Left ventricle myocardium inferior (tissue), 1 donor: ENCODE results near the gene ARHGAP26. TPM values are rescaled to one million over a fixed set of nuclear protein-coding genes. Genes with fewer than 3 reads are reported as not detected.
A peak's percentile ranks its signal among the peaks of the same experiment; 100 is the strongest.

ENCODE experiments used
- DNase-seq: peaks from one replicate; pipeline ENCODE4 v3.0.0-alpha.2; 2020
- H3K27ac ChIP-seq: fragments of 200-600 bp; replicated peaks from 2 replicates; pipeline ENCODE4 v1.8.0; 2021
- H3K27me3 ChIP-seq: fragments of 200-600 bp; 2 replicates; pipeline ENCODE4 v1.8.0; 2021; ENCODE audit warnings: low read depth
- H3K36me3 ChIP-seq: fragments of 200-600 bp; 2 replicates; pipeline ENCODE4 v1.8.0; 2021
- H3K4me1 ChIP-seq: fragments of 200-600 bp; 2 replicates; pipeline ENCODE4 v1.8.0; 2021
- H3K4me3 ChIP-seq: fragments of 200-600 bp; 2 replicates; pipeline ENCODE4 v1.8.0; 2021; ENCODE audit warnings: mild to moderate bottlenecking, moderate library complexity
- H3K9me3 ChIP-seq: fragments of 200-600 bp; replicated peaks from 2 replicates; pipeline ENCODE4 v1.8.0; 2021
- intact Hi-C: fragments of 100-400 bp; cut with micrococcal nuclease; formaldehyde crosslinking; loops from one replicate; pipeline ENCODE4 v1.11.0; 2022
- total RNA-seq: library from RNA; stranded (reverse); fragmentation: NEBNext Ultra II Directional; extraction: Animal tissue kit (Norgen Biotek cat#: 25700); gene quantifications from one replicate; pipeline ENCODE4 v1.2.1, GENCODE V29; 2021
- TF ChIP-seq, protein P1 (sequence below): fragments of 200-600 bp; IDR thresholded peaks from 2 replicates; pipeline ENCODE4 v1.8.0; 2021; ENCODE audit warnings: antibody characterized with exemption, mild to moderate bottlenecking, borderline replicate concordance
- donor health status: DM: no; HTN: yes; CAD: no; lungs with severe emphysema.

The ARHGAP26 gene
- total RNA-seq, 1 donor from 2014 or later, result 35.7 TPM

DNA sequence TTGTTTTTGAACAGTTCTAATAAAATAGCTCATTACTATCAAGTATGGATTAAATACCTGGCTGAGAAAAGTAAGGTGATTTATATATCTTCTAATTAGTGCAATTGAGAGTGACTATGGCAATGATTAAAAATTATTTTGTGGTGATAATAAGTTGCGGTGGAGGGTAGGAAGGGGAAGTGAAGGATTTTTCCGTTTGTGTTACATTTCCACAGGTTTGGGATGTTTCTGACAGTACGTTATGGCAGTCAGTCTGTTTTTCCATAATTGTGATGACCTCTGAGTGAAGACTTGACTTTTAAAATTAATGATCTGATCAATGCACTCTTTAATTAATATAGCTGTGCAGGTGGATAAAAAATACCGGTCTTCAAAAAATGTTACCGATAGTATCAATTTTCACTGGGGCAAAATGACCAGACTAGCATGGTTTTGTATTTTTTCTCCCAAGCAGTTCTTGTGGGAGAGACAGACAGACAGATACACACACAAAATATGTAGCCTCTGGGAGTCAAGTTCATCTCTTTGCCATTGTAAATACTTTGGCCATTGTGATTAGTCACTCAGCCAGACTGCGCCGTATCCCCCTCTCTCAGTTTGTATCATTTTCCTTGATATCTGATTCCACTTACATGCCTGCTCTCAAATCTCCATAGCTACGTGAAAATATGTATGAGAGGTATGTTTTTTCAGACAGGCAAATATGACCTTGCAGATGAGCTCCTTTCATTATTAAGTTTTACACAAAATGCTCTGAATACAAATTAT lies 60.2 kb downstream of the ARHGAP26 start:
- peak overlapping the region; percentile 73 for H3K27ac ChIP-seq
- intact Hi-C loops, result no loop called here
- TF ChIP-seq, protein P1, sequence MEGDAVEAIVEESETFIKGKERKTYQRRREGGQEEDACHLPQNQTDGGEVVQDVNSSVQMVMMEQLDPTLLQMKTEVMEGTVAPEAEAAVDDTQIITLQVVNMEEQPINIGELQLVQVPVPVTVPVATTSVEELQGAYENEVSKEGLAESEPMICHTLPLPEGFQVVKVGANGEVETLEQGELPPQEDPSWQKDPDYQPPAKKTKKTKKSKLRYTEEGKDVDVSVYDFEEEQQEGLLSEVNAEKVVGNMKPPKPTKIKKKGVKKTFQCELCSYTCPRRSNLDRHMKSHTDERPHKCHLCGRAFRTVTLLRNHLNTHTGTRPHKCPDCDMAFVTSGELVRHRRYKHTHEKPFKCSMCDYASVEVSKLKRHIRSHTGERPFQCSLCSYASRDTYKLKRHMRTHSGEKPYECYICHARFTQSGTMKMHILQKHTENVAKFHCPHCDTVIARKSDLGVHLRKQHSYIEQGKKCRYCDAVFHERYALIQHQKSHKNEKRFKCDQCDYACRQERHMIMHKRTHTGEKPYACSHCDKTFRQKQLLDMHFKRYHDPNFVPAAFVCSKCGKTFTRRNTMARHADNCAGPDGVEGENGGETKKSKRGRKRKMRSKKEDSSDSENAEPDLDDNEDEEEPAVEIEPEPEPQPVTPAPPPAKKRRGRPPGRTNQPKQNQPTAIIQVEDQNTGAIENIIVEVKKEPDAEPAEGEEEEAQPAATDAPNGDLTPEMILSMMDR, result no peak
- DNase-seq, result no peak
- peaks cover 70% of the 10 kb centered on the region for H3K4me1 ChIP-seq
- no peaks in the 10 kb centered on the region for H3K9me3 ChIP-seq
- H3K27me3 ChIP-seq, result no peaks in the 10 kb centered on the region
- H3K4me3 ChIP-seq, result no peak overlapping the region
- no peaks in the 10 kb centered on the region for H3K36me3 ChIP-seq

DNA sequence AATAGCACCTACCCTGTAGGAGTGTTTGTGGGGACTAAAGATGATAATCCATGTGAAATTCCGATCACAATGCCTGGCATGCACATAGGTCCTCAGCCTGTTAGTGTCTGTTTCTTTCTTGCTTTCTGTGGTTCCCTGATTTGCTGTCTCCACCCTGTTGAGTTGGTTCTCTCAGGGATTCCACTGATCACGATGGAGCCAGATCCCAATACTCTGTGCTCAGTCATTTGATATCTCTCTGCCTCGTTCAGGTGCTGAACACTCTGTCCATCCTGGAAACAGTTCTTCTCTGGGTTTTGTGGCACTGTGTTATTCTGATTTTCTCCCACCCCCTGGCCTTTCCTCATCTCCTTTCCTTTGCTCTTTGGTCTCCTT lies 60.8 kb downstream of the ARHGAP26 start:
- H3K4me1 ChIP-seq, result peaks cover 66% of the 10 kb centered on the region
- no peak for DNase-seq
- H3K27ac ChIP-seq, result peak overlapping the region; percentile 73
- H3K36me3 ChIP-seq, result no peaks in the 10 kb centered on the region
- H3K27me3 ChIP-seq, result no peaks in the 10 kb centered on the region
- TF ChIP-seq, protein P1, result no peak
- intact Hi-C loops, result no loop called here
- H3K9me3 ChIP-seq, result no peaks in the 10 kb centered on the region
- H3K4me3 ChIP-seq, result no peak overlapping the region

DNA sequence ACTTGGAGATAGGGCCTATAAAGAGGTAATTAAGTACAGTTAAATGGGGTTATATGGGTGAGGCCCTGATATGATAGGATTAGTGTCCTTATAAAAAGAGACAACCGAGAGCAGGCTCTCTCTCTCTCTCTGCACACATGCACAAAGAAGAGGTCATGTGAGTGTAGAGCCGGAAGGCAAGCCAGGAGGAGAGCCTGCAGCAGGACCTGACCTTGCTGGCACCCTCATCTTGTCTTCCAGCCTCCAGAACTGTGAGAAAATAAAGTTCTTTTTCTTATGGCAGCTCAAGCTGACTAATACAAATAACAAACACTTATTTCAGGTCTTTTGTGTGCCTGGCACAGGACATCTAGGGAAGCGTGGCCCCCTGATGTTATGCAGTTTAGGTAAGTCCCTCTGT lies 62.1 kb downstream of the ARHGAP26 start:
- no peaks in the 10 kb centered on the region for H3K36me3 ChIP-seq
- DNase-seq, result no peak
- no peak overlapping the region for H3K4me3 ChIP-seq
- H3K4me1 ChIP-seq, result peaks cover 66% of the 10 kb centered on the region
- H3K9me3 ChIP-seq, result no peaks in the 10 kb centered on the region
- TF ChIP-seq, protein P1, result no peak
- intact Hi-C loops, result no loop called here
- no peaks in the 10 kb centered on the region for H3K27me3 ChIP-seq
- peak overlapping the region; percentile 36 for H3K27ac ChIP-seq

DNA sequence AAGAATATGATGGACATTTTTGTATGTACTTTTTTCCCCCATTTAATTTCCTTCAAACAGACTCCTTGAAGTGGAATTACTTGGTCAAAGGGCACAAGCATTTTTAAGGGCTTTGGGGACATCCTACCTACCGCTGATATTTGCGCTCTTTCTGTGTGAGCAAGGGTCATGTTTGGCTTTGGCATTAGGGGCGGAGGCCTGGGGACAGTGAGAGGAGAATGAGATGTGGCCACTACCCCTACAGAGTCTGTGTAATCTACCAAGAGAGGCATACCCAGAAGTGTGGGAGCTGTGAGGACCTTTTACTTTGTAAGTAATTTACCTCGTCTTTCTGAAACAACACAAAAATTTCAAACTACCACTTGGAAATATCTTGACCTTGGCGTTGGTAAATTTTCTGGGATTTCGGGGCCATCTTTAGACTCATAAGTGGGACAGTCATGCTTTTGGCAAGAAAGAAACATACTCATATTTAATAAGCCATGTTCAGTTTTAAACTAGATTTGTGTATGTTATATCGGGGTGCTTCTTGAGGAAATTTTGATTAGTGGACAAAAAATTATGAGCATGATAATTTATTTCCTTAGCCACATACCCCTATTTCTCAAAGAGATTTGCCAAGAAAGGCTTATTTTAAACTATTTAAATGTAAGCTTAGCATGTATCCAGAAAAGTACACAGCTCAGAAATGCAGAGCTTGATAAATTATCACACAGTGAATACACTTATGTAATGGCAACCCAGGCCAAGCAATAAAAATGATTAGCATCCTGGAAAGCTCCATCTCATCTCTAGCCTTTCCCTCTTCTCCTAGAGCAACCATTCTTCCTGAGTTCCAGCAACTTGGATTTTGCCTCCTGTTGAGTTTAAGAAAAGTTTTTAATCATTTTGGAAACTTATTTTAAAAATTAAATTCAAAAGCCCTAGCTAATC lies 63.6 kb downstream of the ARHGAP26 start:
- H3K4me3 ChIP-seq, result no peak overlapping the region
- TF ChIP-seq, protein P1, result no peak
- no peaks in the 10 kb centered on the region for H3K9me3 ChIP-seq
- no peaks in the 10 kb centered on the region for H3K36me3 ChIP-seq
- H3K4me1 ChIP-seq, result peaks cover 66% of the 10 kb centered on the region
- H3K27me3 ChIP-seq, result no peaks in the 10 kb centered on the region
- DNase-seq, result no peak
- intact Hi-C loops, result no loop called here
- H3K27ac ChIP-seq, result no peak overlapping the region

DNA sequence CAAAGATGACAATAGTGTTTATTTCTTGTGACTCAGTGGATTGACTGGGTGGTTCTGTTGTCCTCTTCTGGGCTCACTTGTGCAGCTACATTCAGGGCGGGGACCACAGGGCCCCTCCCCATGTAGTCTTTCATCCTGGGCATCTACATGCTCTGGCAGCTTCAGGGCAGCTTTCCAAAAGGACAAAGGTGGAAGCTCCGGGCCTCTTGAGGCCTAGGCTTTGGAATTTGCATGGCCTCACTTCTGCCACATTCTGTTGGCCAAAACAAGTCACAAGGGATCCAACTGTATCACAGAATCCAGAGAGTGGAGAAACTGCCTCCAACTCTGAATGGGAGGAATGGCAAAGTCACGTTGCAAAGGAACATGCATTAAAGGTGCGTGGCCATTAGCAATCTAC lies 64.3 kb downstream of the ARHGAP26 start:
- intact Hi-C loops, result no loop called here
- H3K36me3 ChIP-seq, result no peaks in the 10 kb centered on the region
- H3K4me3 ChIP-seq, result no peak overlapping the region
- TF ChIP-seq, protein P1, result no peak
- H3K27ac ChIP-seq, result peak overlapping the region; percentile 6
- peaks cover 66% of the 10 kb centered on the region for H3K4me1 ChIP-seq
- H3K27me3 ChIP-seq, result no peaks in the 10 kb centered on the region
- no peak for DNase-seq
- H3K9me3 ChIP-seq, result no peaks in the 10 kb centered on the region
